ENCODE measurements around the gene LILRA1. TPM values are rescaled to one million over a fixed set of nuclear protein-coding genes. Genes with fewer than 3 reads are reported as not detected.
"Not testable (repeated sequence)": the region's sequence is repeated elsewhere in the genome, so short reads cannot be mapped to it uniquely, and the experiment has no call there.

The LILRA1 gene
- total and polyA plus RNA-seq, 2 experiments from 2014 or later: not detected

DNA sequence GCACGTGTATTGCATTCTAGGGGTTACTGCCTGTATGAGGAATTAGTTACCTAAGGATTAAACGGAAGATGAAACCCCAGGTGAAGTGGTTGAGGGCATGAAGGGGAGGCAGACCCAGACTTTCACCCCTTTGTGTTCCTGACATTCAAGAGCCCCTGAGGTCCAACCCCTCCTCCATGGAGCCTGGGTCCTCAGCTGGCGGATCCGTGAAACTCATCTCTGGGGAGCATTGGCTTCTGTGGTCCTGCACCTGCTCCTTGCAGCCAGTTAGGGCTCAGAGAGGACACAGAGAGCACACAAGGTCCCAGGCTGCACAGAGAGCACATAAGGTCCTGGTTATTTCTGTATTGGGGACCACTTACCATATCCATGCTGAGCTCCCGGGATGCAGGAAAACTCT is 7.0 kb upstream of the LILRA1 start:
- H3K9ac ChIP-seq: no peak overlapping the region
- H3K9me2 ChIP-seq (ENCODE audit: insufficient read depth): no peaks in the 10 kb centered on the region
- H2AFZ ChIP-seq: no peak overlapping the region
- no peaks in the 10 kb centered on the region for H4K20me1 ChIP-seq (ENCODE audit: insufficient read depth)
- H3K36me3 ChIP-seq (ENCODE audit: low read depth): no peaks in the 10 kb centered on the region
- H3K9me3 ChIP-seq (ENCODE audit: low read depth): no peaks in the 10 kb centered on the region
- DNase-seq: no peak
- H3K27ac ChIP-seq: no peak overlapping the region
- no peak overlapping the region for H3K4me2 ChIP-seq (ENCODE audit: unreplicated experiment)
- H3K79me2 ChIP-seq (ENCODE audit: insufficient read depth): no peaks in the 10 kb centered on the region
- in situ Hi-C loops (cut with MboI): no loop called here
- no peak overlapping the region for H3K4me3 ChIP-seq
- H3F3A ChIP-seq (ENCODE audit: insufficient read depth): no peaks in the 10 kb centered on the region
- 16% methylated on average over 5 of the region's 5 CpGs for WGBS, 2 experiments (ENCODE audit: low coverage in 1 of 2, low lambda C conversion rate in 2 of 2, missing lambda C conversion rate in 2 of 2)
- no peaks in the 10 kb centered on the region for H3K4me1 ChIP-seq (ENCODE audit: insufficient read depth)
- TF ChIP-seq EZH2phosphoT487 (IDR thresholded peaks at IDR 0.05; ENCODE audit: insufficient read depth, low read depth) (no peak), EZH2 (IDR thresholded peaks at IDR 0.05; ENCODE audit: insufficient read depth, poor library complexity, severe bottlenecking) (no peak)
- H3K27me3 ChIP-seq (replicated peaks; ENCODE audit: insufficient read depth): no peaks in the 10 kb centered on the region

DNA sequence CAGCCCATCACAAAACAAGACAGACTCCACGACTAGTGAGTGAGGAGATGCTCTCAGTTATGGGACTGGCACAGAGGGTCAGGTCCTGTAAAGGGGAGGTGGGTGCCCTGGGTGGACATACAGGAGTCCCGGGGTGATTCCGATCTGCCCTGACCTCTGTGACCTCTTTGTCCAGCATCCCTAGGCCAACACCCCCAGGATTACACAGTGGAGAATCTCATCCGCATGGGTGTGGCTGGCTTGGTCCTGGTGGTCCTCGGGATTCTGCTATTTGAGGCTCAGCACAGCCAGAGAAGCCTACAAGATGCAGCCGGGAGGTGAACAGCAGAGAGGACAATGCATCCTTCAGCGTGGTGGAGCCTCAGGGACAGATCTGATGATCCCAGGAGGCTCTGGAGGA is 6.4 kb upstream of the LILRA1 start:
- in situ Hi-C loops (cut with MboI): no loop called here
- H3K9ac ChIP-seq: no peak overlapping the region
- no peak overlapping the region for H3K4me3 ChIP-seq
- no peaks in the 10 kb centered on the region for H3F3A ChIP-seq (ENCODE audit: insufficient read depth)
- H3K36me3 ChIP-seq (ENCODE audit: low read depth): no peaks in the 10 kb centered on the region
- no peak for DNase-seq
- no peak overlapping the region for H2AFZ ChIP-seq
- no peaks in the 10 kb centered on the region for H3K27me3 ChIP-seq (replicated peaks; ENCODE audit: insufficient read depth)
- H3K79me2 ChIP-seq (ENCODE audit: insufficient read depth): no peaks in the 10 kb centered on the region
- 18% methylated on average over 7 of the region's 7 CpGs for WGBS, 2 experiments (ENCODE audit: low coverage in 1 of 2, low lambda C conversion rate in 2 of 2, missing lambda C conversion rate in 2 of 2)
- no peaks in the 10 kb centered on the region for H3K9me3 ChIP-seq (ENCODE audit: low read depth)
- H3K4me2 ChIP-seq (ENCODE audit: unreplicated experiment): no peak overlapping the region
- H3K4me1 ChIP-seq (ENCODE audit: insufficient read depth): no peaks in the 10 kb centered on the region
- TF ChIP-seq EZH2phosphoT487 (IDR thresholded peaks at IDR 0.05; ENCODE audit: insufficient read depth, low read depth): no peak
- no peak for TF ChIP-seq EZH2 (IDR thresholded peaks at IDR 0.05; ENCODE audit: insufficient read depth, poor library complexity, severe bottlenecking)
- no peak overlapping the region for H3K27ac ChIP-seq
- no peaks in the 10 kb centered on the region for H3K9me2 ChIP-seq (ENCODE audit: insufficient read depth)
- no peaks in the 10 kb centered on the region for H4K20me1 ChIP-seq (ENCODE audit: insufficient read depth)

- H2AFZ ChIP-seq; H3K4me3 ChIP-seq; H3K9me2 ChIP-seq (ENCODE audit: insufficient read depth); H3K9me3 ChIP-seq (ENCODE audit: low read depth); H3K4me1 ChIP-seq (ENCODE audit: insufficient read depth); H3F3A ChIP-seq (ENCODE audit: insufficient read depth); H3K9ac ChIP-seq; in situ Hi-C loops (cut with MboI); H4K20me1 ChIP-seq (ENCODE audit: insufficient read depth); H3K4me2 ChIP-seq (ENCODE audit: unreplicated experiment); H3K36me3 ChIP-seq (ENCODE audit: low read depth); DNase-seq; H3K27me3 ChIP-seq (replicated peaks; ENCODE audit: insufficient read depth); H3K27ac ChIP-seq; H3K79me2 ChIP-seq (ENCODE audit: insufficient read depth): not testable (repeated sequence)
- 19 to 21% methylated on average over 5 to 7 of the region's 9 CpGs for WGBS, 2 experiments (ENCODE audit: low coverage in 1 of 2, low lambda C conversion rate in 2 of 2, missing lambda C conversion rate in 2 of 2)
These were observed 647 bp downstream of the LILRA1 start for GRCh38 chr19:54593931-54594626.

GRCh38 chr19:54594737-54595136 is 1.3 kb downstream of the LILRA1 start:
- WGBS, 2 experiments (ENCODE audit: low coverage in 1 of 2, low lambda C conversion rate in 2 of 2, missing lambda C conversion rate in 2 of 2): 49 to 50% methylated on average over 5 of the region's 5 CpGs

DNA sequence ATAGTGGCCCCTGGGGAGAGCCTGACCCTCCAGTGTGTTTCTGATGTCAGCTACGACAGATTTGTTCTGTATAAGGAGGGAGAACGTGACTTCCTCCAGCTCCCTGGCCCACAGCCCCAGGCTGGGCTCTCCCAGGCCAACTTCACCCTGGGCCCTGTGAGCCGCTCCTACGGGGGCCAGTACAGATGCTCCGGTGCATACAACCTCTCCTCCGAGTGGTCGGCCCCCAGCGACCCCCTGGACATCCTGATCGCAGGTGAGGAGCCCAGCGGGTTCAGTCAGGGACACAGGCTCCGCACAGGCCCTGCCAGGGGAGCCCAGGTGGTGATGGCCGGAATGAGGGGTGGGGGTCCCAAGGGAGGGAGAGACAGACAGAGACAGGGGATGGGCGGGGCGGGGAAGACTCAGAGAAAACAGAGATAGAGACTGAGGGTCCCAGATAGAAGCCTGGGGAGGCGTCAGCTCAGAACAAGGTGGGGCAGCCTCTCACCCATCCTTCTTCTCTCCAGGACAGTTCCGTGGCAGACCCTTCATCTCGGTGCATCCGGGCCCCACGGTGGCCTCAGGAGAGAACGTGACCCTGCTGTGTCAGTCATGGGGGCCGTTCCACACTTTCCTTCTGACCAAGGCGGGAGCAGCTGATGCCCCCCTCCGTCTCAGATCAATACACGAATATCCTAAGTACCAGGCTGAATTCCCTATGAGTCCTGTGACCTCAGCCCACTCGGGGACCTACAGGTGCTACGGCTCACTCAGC is 2.4 kb downstream of the LILRA1 start:
- H3K79me2 ChIP-seq (ENCODE audit: insufficient read depth); H3K4me1 ChIP-seq (ENCODE audit: insufficient read depth); in situ Hi-C loops (cut with MboI); DNase-seq; H3K9me3 ChIP-seq (ENCODE audit: low read depth); H3F3A ChIP-seq (ENCODE audit: insufficient read depth); H3K9ac ChIP-seq; H3K27ac ChIP-seq; H2AFZ ChIP-seq; H3K9me2 ChIP-seq (ENCODE audit: insufficient read depth); H3K4me3 ChIP-seq; H3K27me3 ChIP-seq (replicated peaks; ENCODE audit: insufficient read depth); H4K20me1 ChIP-seq (ENCODE audit: insufficient read depth); H3K4me2 ChIP-seq (ENCODE audit: unreplicated experiment); H3K36me3 ChIP-seq (ENCODE audit: low read depth): not testable (repeated sequence)
- WGBS, 2 experiments (ENCODE audit: low coverage in 1 of 2, low lambda C conversion rate in 2 of 2, missing lambda C conversion rate in 2 of 2): 44 to 52% methylated on average over 24 to 26 of the region's 26 CpGs

More at GRCh38 chr19:54594737-54595136, 1.3 kb downstream of the LILRA1 start:
- H4K20me1 ChIP-seq (ENCODE audit: insufficient read depth): no peaks in the 10 kb centered on the region
- no peak overlapping the region for H2AFZ ChIP-seq
- in situ Hi-C loops (cut with MboI): no loop called here
- no peaks in the 10 kb centered on the region for H3K36me3 ChIP-seq (ENCODE audit: low read depth)
- no peak overlapping the region for H3K9ac ChIP-seq
- no peak for TF ChIP-seq EZH2phosphoT487 (IDR thresholded peaks at IDR 0.05; ENCODE audit: insufficient read depth, low read depth)
- TF ChIP-seq EZH2 (IDR thresholded peaks at IDR 0.05; ENCODE audit: insufficient read depth, poor library complexity, severe bottlenecking): no peak
- H3K27ac ChIP-seq: no peak overlapping the region
- no peak for DNase-seq
- no peaks in the 10 kb centered on the region for H3K9me3 ChIP-seq (ENCODE audit: low read depth)
- no peak overlapping the region for H3K4me2 ChIP-seq (ENCODE audit: unreplicated experiment)
- no peaks in the 10 kb centered on the region for H3K27me3 ChIP-seq (replicated peaks; ENCODE audit: insufficient read depth)
- H3K79me2 ChIP-seq (ENCODE audit: insufficient read depth): no peaks in the 10 kb centered on the region
- no peak overlapping the region for H3K4me3 ChIP-seq
- no peaks in the 10 kb centered on the region for H3K9me2 ChIP-seq (ENCODE audit: insufficient read depth)
- H3F3A ChIP-seq (ENCODE audit: insufficient read depth): no peaks in the 10 kb centered on the region
- no peaks in the 10 kb centered on the region for H3K4me1 ChIP-seq (ENCODE audit: insufficient read depth)

Measured in GM23248 (cell line).